ENCODE results near the gene ADISSP. TPM values are rescaled to one million over a fixed set of nuclear protein-coding genes. Genes with fewer than 3 reads are reported as not detected.

ADISSP gene
- total and polyA plus RNA-seq, 5 donors from 2014 or later: 14.8 to 25.5 (median 19.9) TPM

DNA sequence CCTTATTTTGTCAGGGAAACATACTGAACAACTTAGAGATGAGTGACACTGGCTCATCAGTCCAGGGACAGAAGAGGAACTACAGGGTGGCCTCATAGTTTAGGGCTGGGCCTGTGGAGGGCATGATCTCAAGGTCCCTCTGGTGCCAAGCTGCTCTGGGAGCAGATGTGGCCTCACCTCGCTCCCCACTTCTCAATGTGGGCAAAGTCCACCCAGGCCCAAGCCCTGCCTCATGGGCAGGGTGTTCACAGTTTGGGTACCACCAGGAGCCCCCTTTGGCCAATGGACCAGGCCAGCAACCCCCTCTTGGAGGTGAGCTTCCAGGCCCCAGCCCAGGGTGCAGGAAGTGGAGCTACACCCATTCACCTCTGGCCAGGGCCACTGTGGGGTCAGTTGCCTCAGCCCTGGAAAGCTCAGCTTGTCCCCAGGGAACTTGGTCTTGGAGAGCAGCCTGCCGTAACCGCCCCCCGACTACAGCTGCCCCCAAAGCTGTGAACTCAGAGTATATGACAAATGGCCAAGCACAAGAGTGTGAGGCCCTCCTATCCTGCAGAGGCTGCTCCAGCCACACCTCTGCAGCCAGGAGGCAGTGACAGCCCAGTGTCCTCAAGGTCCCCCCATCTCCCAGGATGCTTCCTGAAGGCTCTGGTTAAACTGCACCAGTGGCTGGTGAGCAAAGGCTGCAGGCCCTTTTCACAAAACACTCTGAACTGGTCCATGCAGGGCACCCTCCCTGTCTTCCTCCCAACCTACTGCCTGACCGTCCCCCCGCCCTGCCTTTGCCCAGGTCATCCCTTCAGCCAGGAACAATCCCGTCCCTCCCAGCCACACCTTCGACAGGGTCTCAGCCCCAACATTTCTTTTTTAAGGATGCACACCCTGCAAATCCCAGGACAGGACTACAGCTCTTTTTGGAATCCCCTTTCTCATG is 3.6 kb downstream of the ADISSP start:
- no peak for ATAC-seq (ENCODE audit: low read depth in 2 of 2)
- Histone ChIP-seq H3K36me3 (ENCODE audit: control insufficient read depth, insufficient read depth, low read length) (no peaks in the 10 kb centered on the region), H3K27me3 (ENCODE audit: control insufficient read depth, insufficient read depth, low read length) (no peaks in the 10 kb centered on the region), H3K4me3 (ENCODE audit: low read depth, low read length) (no peak overlapping the region), H3K27ac (ENCODE audit: insufficient read depth, low read length, poor library complexity, severe bottlenecking) (no peak overlapping the region), H3K9me3 (ENCODE audit: control insufficient read depth in 2 of 2, low read length in 2 of 2) (no peaks in the 10 kb centered on the region), H3K4me1 (ENCODE audit: control insufficient read depth, insufficient read depth, low read length, poor library complexity, severe bottlenecking) (peaks cover 22% of the 10 kb centered on the region)
- DNase-seq: no peak
- peaks cover 4% of the 10 kb centered on the region for H3K36me3 Mint-ChIP-seq
- no peaks in the 10 kb centered on the region for H3K27me3 Mint-ChIP-seq
- H3K4me1 Mint-ChIP-seq: peaks cover 0 to 29% (median 7%) of the 10 kb centered on the region in 4 donors
- H3K27ac Mint-ChIP-seq: peak overlapping the region in 1 of 3 donors; percentile 41
- H3K9me3 Mint-ChIP-seq: peaks cover 0 to 1% (median 0%) of the 10 kb centered on the region in 7 donors
- peak overlapping the region in 3 of 4 donors; percentile 35 to 79 (median 75) for H3K4me3 Mint-ChIP-seq

DNA sequence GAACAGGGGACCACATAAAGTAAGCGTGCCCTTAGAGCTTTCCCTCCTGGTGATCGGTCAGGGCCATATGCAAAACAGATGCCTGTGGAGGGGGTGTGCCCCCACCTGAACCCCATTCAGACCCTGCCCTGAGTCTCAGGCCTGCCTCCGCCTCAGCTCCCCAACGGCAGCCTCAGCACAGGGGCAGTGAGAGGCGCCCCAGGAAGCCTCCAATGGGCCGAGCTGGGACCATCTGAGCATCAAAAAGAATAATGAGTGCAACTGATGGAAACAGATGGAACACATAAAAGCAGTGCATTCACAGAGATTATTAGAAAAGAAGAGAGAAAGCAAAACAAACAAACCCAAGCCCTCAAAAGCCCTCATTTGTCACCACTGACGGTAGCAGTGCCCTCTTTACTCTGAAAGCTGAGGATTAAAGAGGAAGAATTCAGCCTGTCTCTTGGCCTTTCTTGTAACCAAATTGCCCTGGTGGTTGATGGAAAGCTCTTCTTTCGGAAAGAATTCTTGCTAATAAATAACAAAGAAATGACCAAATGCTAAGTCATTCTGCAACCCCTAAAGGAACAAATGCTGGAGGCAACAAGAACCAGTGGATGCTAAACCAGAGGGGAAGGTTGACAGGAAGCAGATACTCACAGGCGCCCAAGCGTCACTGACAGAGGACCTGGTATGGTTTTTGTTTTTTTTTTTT is 6.8 kb downstream of the ADISSP start:
- H3K27me3 ChIP-seq (ENCODE audit: control insufficient read depth, insufficient read depth, low read length): no peaks in the 10 kb centered on the region
- H3K36me3 ChIP-seq (ENCODE audit: control insufficient read depth, insufficient read depth, low read length): no peaks in the 10 kb centered on the region
- H3K4me3 Mint-ChIP-seq: no peak overlapping the region
- ATAC-seq (ENCODE audit: low read depth in 2 of 2) (no peak), DNase-seq (no peak)
- no peak overlapping the region for H3K27ac ChIP-seq (ENCODE audit: insufficient read depth, low read length, poor library complexity, severe bottlenecking)
- peaks cover 0 to 1% (median 0%) of the 10 kb centered on the region in 7 donors for H3K9me3 Mint-ChIP-seq
- no peaks in the 10 kb centered on the region for H3K9me3 ChIP-seq (ENCODE audit: control insufficient read depth in 2 of 2, low read length in 2 of 2)
- no peaks in the 10 kb centered on the region for H3K4me1 ChIP-seq (ENCODE audit: control insufficient read depth, insufficient read depth, low read length, poor library complexity, severe bottlenecking)
- H3K4me1 Mint-ChIP-seq: peaks cover 0 to 10% (median 1%) of the 10 kb centered on the region in 4 donors
- no peak overlapping the region for H3K4me3 ChIP-seq (ENCODE audit: low read depth, low read length)
- H3K27me3 Mint-ChIP-seq: no peaks in the 10 kb centered on the region
- peaks cover 8% of the 10 kb centered on the region for H3K36me3 Mint-ChIP-seq
- peak overlapping the region in 1 of 3 donors; percentile 28 for H3K27ac Mint-ChIP-seq

DNA sequence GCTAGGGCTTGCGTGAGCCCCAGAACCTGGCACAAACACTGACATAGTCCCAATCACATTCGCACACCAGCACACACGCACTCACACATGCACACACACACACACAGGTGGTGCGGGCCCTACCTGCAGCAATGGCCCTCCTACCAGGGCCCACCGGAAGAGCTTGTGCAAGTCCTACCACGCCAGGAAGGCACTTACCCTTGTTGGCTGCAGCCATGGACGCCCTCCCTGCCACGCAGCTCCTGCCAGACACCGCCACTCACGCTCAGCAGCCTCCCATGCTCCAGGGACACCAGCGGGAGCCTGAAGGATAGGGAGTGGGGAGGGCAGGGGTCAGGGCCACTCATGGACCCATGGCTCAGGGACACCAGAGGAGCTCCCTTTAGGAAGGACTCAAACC is 7.7 kb downstream of the ADISSP start:
- no peak overlapping the region for H3K4me3 Mint-ChIP-seq
- Histone ChIP-seq H3K27me3 (ENCODE audit: control insufficient read depth, insufficient read depth, low read length) (no peaks in the 10 kb centered on the region), H3K9me3 (ENCODE audit: control insufficient read depth in 2 of 2, low read length in 2 of 2) (no peaks in the 10 kb centered on the region), H3K27ac (ENCODE audit: insufficient read depth, low read length, poor library complexity, severe bottlenecking) (no peak overlapping the region), H3K4me1 (ENCODE audit: control insufficient read depth, insufficient read depth, low read length, poor library complexity, severe bottlenecking) (no peaks in the 10 kb centered on the region), H3K4me3 (ENCODE audit: low read depth, low read length) (no peak overlapping the region), H3K36me3 (ENCODE audit: control insufficient read depth, insufficient read depth, low read length) (no peaks in the 10 kb centered on the region)
- peaks cover 0 to 4% (median under 1%) of the 10 kb centered on the region in 4 donors for H3K4me1 Mint-ChIP-seq
- ATAC-seq (ENCODE audit: low read depth in 2 of 2) (no peak), DNase-seq (no peak)
- no peaks in the 10 kb centered on the region for H3K27me3 Mint-ChIP-seq
- peak overlapping the region in 1 of 3 donors; percentile 62 for H3K27ac Mint-ChIP-seq
- peaks cover 8% of the 10 kb centered on the region for H3K36me3 Mint-ChIP-seq
- peaks cover 0 to 1% (median 0%) of the 10 kb centered on the region in 7 donors for H3K9me3 Mint-ChIP-seq

DNA sequence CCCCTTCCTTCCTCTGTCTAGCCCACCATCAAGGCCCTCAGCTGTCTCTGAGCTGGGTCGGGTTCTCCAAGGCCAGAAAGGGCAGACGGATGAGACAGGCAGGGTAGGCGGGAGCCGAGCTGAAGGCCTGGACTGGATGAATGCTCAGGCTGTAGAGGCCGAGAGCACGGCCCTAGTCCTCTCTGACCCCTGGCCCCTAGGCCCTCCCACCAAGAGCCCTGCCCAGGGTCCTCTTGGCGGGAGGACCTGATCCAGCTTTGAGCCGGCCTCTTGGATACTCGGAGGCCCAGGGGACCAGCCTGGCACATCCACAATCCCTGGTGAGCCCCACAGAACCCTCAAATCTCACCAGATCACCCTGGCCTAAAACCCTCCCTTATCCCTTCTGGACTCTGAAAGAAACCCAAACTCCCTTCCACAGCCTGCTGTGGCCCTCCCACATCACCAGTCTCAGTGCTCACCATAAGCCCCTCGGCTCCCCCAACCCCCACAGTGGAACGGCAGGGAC is 8.2 kb downstream of the ADISSP start:
- Mint-ChIP-seq H3K4me3 (no peak overlapping the region), H3K27ac (peak overlapping the region in 1 of 3 donors; percentile 62)
- DNase-seq: no peak

DNA sequence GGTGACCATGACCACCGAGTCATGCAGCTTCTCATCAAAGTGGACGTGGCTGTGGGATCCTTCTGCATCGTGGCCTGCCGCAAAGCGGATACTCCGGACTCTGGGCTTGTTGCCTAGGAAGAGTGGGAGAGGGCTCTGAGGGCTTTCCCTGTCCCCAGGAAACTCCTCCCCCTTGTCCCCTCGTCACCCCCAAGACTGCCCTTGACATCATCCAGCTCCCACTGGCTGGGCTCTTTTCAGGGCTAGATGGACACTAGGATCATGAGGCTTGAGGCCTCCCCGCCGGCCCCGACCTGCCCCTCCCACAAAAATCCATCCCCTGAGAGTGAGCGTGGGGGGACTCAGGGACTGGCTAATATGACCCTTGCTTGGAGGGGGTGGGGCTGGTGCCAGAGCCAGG is 9.0 kb downstream of the ADISSP start:
- no peak overlapping the region for H3K27ac Mint-ChIP-seq
- H3K4me3 Mint-ChIP-seq: no peak overlapping the region
- H3K4me1 ChIP-seq (ENCODE audit: control insufficient read depth, insufficient read depth, low read length, poor library complexity, severe bottlenecking): no peaks in the 10 kb centered on the region
- H3K36me3 Mint-ChIP-seq: peaks cover 11% of the 10 kb centered on the region
- H3K9me3 ChIP-seq (ENCODE audit: control insufficient read depth in 2 of 2, low read length in 2 of 2): no peaks in the 10 kb centered on the region
- no peak overlapping the region for H3K4me3 ChIP-seq (ENCODE audit: low read depth, low read length)
- no peaks in the 10 kb centered on the region for H3K27me3 ChIP-seq (ENCODE audit: control insufficient read depth, insufficient read depth, low read length)
- no peaks in the 10 kb centered on the region for H3K36me3 ChIP-seq (ENCODE audit: control insufficient read depth, insufficient read depth, low read length)
- H3K27ac ChIP-seq (ENCODE audit: insufficient read depth, low read length, poor library complexity, severe bottlenecking): no peak overlapping the region
- H3K27me3 Mint-ChIP-seq: no peaks in the 10 kb centered on the region
- DNase-seq (no peak), ATAC-seq (ENCODE audit: low read depth in 2 of 2) (no peak)
- peaks cover 0 to 1% (median 0%) of the 10 kb centered on the region in 7 donors for H3K9me3 Mint-ChIP-seq
- H3K4me1 Mint-ChIP-seq: peaks cover 0 to 2% (median under 1%) of the 10 kb centered on the region in 4 donors

More for the DNA sequence above, 8.2 kb downstream of the ADISSP start:
- H3K4me1 ChIP-seq (ENCODE audit: control insufficient read depth, insufficient read depth, low read length, poor library complexity, severe bottlenecking): no peaks in the 10 kb centered on the region
- Mint-ChIP-seq H3K4me1 (peaks cover 0 to 2% (median under 1%) of the 10 kb centered on the region in 4 donors), H3K36me3 (peaks cover 11% of the 10 kb centered on the region), H3K27me3 (no peaks in the 10 kb centered on the region), H3K9me3 (peaks cover 0 to 1% (median 0%) of the 10 kb centered on the region in 7 donors)
- H3K4me3 ChIP-seq (ENCODE audit: low read depth, low read length): no peak overlapping the region
- no peaks in the 10 kb centered on the region for H3K9me3 ChIP-seq (ENCODE audit: control insufficient read depth in 2 of 2, low read length in 2 of 2)
- H3K27ac ChIP-seq (ENCODE audit: insufficient read depth, low read length, poor library complexity, severe bottlenecking): no peak overlapping the region
- H3K27me3 ChIP-seq (ENCODE audit: control insufficient read depth, insufficient read depth, low read length): no peaks in the 10 kb centered on the region
- ATAC-seq (ENCODE audit: low read depth in 2 of 2): no peak
- H3K36me3 ChIP-seq (ENCODE audit: control insufficient read depth, insufficient read depth, low read length): no peaks in the 10 kb centered on the region

DNA sequence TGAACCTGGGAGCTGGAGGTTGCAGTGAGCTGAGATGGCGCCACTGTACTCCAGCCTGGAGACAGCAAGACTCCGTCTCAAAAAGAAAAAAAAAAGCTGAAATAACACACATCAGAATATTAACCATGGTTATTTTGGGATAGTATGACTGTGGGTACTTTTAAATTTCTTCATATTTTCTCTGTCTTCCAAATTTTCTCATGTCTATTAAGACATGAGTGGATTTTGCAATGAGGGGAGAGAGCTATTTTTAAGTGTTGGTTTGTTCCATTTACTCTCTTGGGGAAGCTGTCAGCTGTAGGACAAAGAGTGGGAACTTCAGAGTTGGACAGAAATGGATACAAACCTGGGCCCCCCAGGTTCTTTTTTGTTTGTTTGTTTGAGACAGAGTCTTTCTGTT is 10.3 kb downstream of the ADISSP start:
- Histone ChIP-seq H3K36me3 (ENCODE audit: control insufficient read depth, insufficient read depth, low read length) (no peaks in the 10 kb centered on the region), H3K27me3 (ENCODE audit: control insufficient read depth, insufficient read depth, low read length) (no peaks in the 10 kb centered on the region), H3K4me1 (ENCODE audit: control insufficient read depth, insufficient read depth, low read length, poor library complexity, severe bottlenecking) (no peaks in the 10 kb centered on the region), H3K27ac (ENCODE audit: insufficient read depth, low read length, poor library complexity, severe bottlenecking) (no peak overlapping the region), H3K9me3 (ENCODE audit: control insufficient read depth in 2 of 2, low read length in 2 of 2) (no peaks in the 10 kb centered on the region), H3K4me3 (ENCODE audit: low read depth, low read length) (no peak overlapping the region)
- H3K4me3 Mint-ChIP-seq: no peak overlapping the region
- ATAC-seq (ENCODE audit: low read depth in 2 of 2) (no peak), DNase-seq (no peak)
- H3K36me3 Mint-ChIP-seq: peaks cover 11% of the 10 kb centered on the region
- H3K4me1 Mint-ChIP-seq: peaks cover 0 to 13% (median 3%) of the 10 kb centered on the region in 4 donors
- peaks cover 0 to 1% (median 0%) of the 10 kb centered on the region in 7 donors for H3K9me3 Mint-ChIP-seq
- no peak overlapping the region for H3K27ac Mint-ChIP-seq
- no peaks in the 10 kb centered on the region for H3K27me3 Mint-ChIP-seq

DNA sequence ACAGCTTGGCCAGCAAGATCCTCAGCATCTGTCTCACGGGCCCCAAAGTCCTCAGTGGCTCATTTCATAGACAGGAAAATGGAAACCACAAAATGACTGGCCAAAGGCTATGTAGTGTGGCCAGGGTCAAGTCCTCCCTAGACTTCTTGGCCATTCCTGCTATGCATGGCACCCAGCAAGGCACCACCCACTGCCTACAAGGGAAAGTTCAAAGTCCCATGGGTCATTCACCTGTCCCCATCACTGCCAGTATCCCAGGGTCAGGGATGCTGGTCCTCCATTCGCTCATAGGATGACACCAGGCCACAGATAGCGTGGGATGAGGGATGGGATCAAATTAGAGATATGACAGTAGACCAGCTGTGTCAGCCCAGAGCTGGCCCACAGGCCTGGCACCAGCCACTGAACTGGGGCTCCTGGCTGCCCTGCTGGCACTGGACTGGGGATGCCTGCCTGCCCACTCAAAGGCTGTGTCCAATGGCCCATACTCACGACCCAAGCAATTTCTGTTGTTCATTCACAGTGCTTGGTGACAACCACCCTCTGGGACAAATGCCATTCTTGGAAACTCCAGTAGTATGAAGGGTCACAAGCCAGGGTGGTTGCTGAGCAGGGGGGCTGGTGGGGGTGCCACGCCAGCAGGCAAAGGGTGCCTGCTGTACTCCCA is 11.6 kb downstream of the ADISSP start:
- Histone ChIP-seq H3K4me3 (ENCODE audit: low read depth, low read length) (no peak overlapping the region), H3K27ac (ENCODE audit: insufficient read depth, low read length, poor library complexity, severe bottlenecking) (no peak overlapping the region), H3K9me3 (ENCODE audit: control insufficient read depth in 2 of 2, low read length in 2 of 2) (no peaks in the 10 kb centered on the region), H3K27me3 (ENCODE audit: control insufficient read depth, insufficient read depth, low read length) (no peaks in the 10 kb centered on the region), H3K36me3 (ENCODE audit: control insufficient read depth, insufficient read depth, low read length) (no peaks in the 10 kb centered on the region), H3K4me1 (ENCODE audit: control insufficient read depth, insufficient read depth, low read length, poor library complexity, severe bottlenecking) (no peaks in the 10 kb centered on the region)
- DNase-seq: no peak
- Mint-ChIP-seq H3K36me3 (peaks cover 11% of the 10 kb centered on the region), H3K4me3 (no peak overlapping the region), H3K27me3 (no peaks in the 10 kb centered on the region), H3K9me3 (no peaks in the 10 kb centered on the region), H3K27ac (no peak overlapping the region), H3K4me1 (peaks cover 0 to 16% (median 2%) of the 10 kb centered on the region in 4 donors)
- ATAC-seq (ENCODE audit: low read depth in 2 of 2): no peak
